ENCODE data around the gene RRM1. TPM values are rescaled to one million over a fixed set of nuclear protein-coding genes. Genes with fewer than 3 reads are reported as not detected.
"Not testable (repeated sequence)": the region's sequence is repeated elsewhere in the genome, so short reads cannot be mapped to it uniquely, and the experiment has no call there.

Gene RRM1
- total RNA-seq, 2 experiments from 2014 or later, result 166 to 169 TPM

DNA sequence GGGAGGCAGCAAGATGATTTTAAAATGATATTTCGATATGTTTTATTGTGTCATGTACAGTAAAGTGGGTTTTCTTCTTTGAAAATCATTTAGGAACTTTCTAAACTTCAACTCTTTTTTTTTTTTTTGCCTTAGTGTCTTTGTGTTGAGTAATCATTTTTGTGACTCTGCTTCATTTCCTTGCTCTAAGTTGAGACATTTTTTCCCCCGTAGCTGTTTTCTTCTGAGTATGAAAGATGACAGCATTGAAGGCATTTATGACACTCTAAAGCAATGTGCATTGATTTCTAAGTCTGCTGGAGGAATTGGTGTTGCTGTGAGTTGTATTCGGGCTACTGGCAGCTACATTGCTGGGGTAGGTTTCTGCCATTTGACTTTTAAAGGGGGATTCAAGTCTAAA, 23.5 kb downstream of the RRM1 start:
- no peak for ATAC-seq
- CTCF ChIA-PET, result no interaction called here
- Mint-ChIP-seq H3K36me3 (peaks cover 66% of the 10 kb centered on the region), H3K9me3 (ENCODE audit: low read depth) (no peaks in the 10 kb centered on the region), H3K27ac (peak overlapping the region; percentile 33), H3K4me3 (no peak overlapping the region), H3K4me1 (peaks cover 18% of the 10 kb centered on the region), H3K27me3 (no peaks in the 10 kb centered on the region)
- no peak for DNase-seq

DNA sequence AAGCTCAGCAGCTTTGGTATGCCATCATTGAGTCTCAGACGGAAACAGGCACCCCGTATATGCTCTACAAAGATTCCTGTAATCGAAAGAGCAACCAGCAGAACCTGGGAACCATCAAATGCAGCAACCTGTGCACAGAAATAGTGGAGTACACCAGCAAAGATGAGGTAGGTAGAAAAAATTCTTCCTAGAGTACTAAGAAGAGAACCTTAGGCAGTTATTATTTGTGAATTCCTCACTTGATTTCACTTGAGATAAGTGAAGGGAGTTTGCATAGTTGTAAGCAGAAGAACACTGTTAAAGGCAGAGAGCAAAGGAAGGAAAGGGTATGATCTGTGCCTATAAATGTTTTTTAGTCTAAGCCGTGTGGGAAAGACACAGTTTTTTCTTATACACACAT, 28.6 kb downstream of the RRM1 start:
- H3K4me1 Mint-ChIP-seq, result peaks cover 1% of the 10 kb centered on the region
- CTCF ChIA-PET, result no interaction called here
- no peak overlapping the region for H3K4me3 Mint-ChIP-seq
- no peaks in the 10 kb centered on the region for H3K9me3 Mint-ChIP-seq (ENCODE audit: low read depth)
- peaks cover 81% of the 10 kb centered on the region for H3K36me3 Mint-ChIP-seq
- no peaks in the 10 kb centered on the region for H3K27me3 Mint-ChIP-seq
- DNase-seq, result no peak
- no peak overlapping the region for H3K27ac Mint-ChIP-seq
- no peak for ATAC-seq

DNA sequence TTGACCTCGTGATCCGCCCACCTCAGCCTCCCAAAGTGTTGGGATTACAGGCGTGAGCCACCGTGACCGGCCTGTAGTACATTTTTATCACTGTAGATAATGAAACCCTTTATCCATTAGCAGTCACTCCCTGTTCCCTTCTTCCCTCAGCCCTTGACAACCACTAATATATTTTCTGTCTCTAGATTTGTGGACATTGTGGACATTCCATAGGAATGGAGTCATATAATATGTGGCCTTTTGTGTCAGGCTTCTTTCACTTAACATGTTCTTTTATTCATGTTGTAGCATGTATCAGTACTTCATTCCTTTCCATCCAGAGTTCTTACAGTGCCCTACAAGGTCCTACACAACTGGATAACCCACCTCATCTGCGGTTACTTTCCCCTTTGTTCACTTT, 30.5 kb downstream of the RRM1 start:
- Mint-ChIP-seq H3K9me3 (ENCODE audit: low read depth) (no peaks in the 10 kb centered on the region), H3K27ac (no peak overlapping the region), H3K4me3 (no peak overlapping the region), H3K27me3 (no peaks in the 10 kb centered on the region), H3K36me3 (peaks cover 76% of the 10 kb centered on the region), H3K4me1 (no peaks in the 10 kb centered on the region)
- ATAC-seq, result no peak
- CTCF ChIA-PET, result no interaction called here
- DNase-seq, result no peak

DNA sequence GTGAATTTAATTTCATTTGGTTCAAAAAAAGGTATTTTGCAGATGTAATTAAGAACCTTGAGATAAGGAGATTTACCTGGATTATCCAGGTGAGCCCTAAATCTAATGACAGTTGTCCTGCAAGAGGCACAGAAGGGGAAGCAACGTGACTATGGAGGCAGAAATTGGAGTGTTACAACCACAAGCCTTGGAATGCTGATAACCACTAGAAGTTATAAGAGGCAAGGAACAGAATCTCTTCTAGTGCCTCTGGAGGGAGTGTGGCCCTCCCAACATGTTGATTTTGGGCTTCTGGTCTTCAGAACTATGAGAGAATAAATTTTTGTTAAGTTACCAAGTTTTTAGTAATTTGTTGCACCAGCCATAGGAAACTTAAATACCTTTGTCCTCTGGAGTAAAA, 32.8 kb downstream of the RRM1 start:
- DNase-seq (no peak), ATAC-seq (no peak)
- Mint-ChIP-seq H3K4me3 (no peak overlapping the region), H3K9me3 (ENCODE audit: low read depth) (no peaks in the 10 kb centered on the region), H3K27me3 (no peaks in the 10 kb centered on the region), H3K27ac (no peak overlapping the region), H3K36me3 (peaks cover 75% of the 10 kb centered on the region), H3K4me1 (no peaks in the 10 kb centered on the region)
- CTCF ChIA-PET, result no interaction called here

DNA sequence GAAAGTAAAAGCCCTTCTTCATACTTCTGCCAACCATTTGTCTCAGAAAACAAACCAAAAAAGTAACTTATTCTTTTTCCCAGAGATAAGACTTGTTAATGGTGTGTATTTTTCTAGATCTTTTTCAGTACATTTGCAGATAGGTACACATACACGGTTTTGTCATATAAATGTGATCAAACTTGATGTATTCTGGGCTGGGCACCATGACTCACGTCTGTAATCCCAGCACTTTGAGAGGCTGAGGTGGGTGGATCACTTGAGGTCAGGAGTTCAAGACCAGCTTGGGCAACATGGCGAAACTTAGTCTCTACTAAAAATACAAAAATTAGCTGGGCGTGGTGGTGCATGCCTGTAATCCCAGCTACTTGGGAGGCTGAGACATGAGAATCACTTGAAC, 35.6 kb downstream of the RRM1 start:
- ATAC-seq; DNase-seq; H3K4me1 Mint-ChIP-seq; H3K9me3 Mint-ChIP-seq (ENCODE audit: low read depth); H3K27ac Mint-ChIP-seq; CTCF ChIA-PET; H3K4me3 Mint-ChIP-seq; H3K27me3 Mint-ChIP-seq: not testable (repeated sequence)
- peaks cover 76% of the 10 kb centered on the region for H3K36me3 Mint-ChIP-seq

DNA sequence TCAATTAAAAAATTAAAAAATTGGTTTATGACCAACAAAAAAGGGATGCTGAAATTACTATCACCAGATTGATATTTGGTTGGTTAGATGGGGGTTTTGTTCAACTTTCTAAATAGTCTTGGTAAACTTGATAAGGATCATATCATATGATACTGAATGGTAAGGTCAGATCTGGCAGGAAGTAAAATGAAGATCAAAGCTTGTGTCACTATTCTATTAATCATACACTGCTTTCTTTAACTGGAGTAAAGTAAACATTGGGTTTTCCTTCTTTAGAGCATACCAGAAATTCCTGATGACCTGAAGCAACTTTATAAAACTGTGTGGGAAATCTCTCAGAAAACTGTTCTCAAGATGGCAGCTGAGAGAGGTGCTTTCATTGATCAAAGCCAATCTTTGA, 40.2 kb downstream of the RRM1 start:
- no peak overlapping the region for H3K27ac Mint-ChIP-seq
- no peaks in the 10 kb centered on the region for H3K4me1 Mint-ChIP-seq
- H3K36me3 Mint-ChIP-seq, result peaks cover 68% of the 10 kb centered on the region
- peaks cover 3% of the 10 kb centered on the region for H3K9me3 Mint-ChIP-seq (ENCODE audit: low read depth)
- no peaks in the 10 kb centered on the region for H3K27me3 Mint-ChIP-seq
- CTCF ChIA-PET, result interaction anchor here (1.3 to 1.9 kb wide), 2 partner anchors 9 to 473 kb away, joined by 3 to 7 read pairs; no protein-coding TSS in a partner anchor
- H3K4me3 Mint-ChIP-seq, result no peak overlapping the region
- DNase-seq (no peak), ATAC-seq (no peak)

DNA sequence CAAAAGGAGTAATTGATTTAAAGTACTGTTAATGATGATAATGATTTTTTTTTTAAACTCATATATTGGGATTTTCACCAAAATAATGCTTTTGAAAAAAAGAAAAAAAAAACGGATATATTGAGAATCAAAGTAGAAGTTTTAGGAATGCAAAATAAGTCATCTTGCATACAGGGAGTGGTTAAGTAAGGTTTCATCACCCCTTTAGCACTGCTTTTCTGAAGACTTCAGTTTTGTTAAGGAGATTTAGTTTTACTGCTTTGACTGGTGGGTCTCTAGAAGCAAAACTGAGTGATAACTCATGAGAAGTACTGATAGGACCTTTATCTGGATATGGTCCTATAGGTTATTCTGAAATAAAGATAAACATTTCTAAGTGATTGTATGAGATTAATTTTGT, 43.9 kb downstream of the RRM1 start:
- CTCF ChIA-PET, result no interaction called here
- no peak for DNase-seq
- Mint-ChIP-seq H3K4me1 (no peaks in the 10 kb centered on the region), H3K36me3 (peaks cover 82% of the 10 kb centered on the region), H3K27me3 (no peaks in the 10 kb centered on the region), H3K27ac (no peak overlapping the region), H3K9me3 (ENCODE audit: low read depth) (peaks cover 8% of the 10 kb centered on the region), H3K4me3 (no peak overlapping the region)
- no peak for ATAC-seq

DNA sequence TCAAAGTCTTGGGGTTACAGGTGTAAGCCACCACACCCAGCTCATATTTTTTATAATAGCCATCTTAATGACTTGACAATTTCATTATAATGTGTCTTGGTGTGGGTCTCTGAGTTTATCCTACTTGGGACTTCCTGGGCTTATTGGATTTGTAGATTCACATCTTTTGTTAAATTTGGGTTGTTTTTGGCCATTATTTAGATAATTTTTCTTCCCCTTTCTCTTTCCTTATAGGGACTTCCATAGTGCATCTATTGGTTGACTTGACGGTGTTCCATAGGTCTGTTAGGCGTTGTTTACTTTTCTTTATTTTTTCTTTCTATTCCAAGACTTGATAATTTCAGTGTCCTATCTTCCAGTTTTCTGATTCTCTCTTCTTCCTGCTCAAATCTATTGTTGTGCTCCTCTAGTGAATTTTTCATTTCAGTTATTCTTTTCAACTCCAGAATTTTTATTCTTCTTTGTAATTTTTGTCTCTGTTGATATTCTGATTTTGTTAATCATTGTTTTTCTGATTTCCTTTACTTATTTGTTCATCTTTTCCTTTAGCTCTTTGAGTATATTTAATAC, 45.6 kb downstream of the RRM1 start:
- Mint-ChIP-seq H3K4me3 (no peak overlapping the region), H3K9me3 (ENCODE audit: low read depth) (peaks cover 8% of the 10 kb centered on the region), H3K4me1 (no peaks in the 10 kb centered on the region), H3K27ac (no peak overlapping the region), H3K36me3 (peaks cover 70% of the 10 kb centered on the region), H3K27me3 (no peaks in the 10 kb centered on the region)
- DNase-seq, result no peak
- CTCF ChIA-PET, result no interaction called here
- ATAC-seq, result no peak

DNA sequence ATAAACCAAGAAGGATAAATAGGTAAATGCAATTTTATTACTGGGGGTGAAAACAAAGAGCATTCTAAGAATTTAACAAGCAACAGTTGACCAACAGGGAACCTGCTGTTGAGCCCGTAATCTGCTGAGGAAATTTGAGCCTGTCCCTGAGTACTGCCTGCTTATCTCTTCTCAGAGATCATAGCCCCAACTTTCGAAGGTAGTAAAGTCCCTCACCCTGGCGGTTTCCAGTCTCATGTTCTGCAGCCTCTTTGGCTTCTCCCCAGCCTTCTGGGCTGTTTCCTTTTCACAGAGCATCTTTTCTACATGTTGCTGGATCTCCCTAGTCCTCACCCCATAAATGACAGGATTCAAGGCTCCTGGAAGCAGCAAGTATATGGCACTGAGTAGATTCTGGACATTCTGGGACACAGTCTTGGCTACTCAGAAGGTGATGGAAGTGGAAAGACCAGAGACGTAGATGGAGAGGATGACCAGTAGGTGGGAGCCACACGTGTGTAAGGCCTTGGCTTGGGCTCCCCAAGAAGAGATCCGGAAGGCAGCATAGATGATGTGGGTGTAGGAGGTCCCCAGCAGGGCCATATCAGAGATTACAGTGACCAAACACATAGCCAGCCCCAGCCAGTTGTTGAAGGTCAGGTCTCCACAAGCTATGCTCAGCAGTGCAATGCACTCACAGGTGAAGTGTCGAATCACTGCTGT, 51.6 kb downstream of the RRM1 start:
- CTCF ChIA-PET, result no interaction called here
- peaks cover 2% of the 10 kb centered on the region for H3K4me1 Mint-ChIP-seq
- peaks cover 28% of the 10 kb centered on the region for H3K36me3 Mint-ChIP-seq
- no peak for ATAC-seq
- H3K9me3 Mint-ChIP-seq (ENCODE audit: low read depth), result no peaks in the 10 kb centered on the region
- DNase-seq, result no peak
- no peak overlapping the region for H3K27ac Mint-ChIP-seq
- no peaks in the 10 kb centered on the region for H3K27me3 Mint-ChIP-seq
- H3K4me3 Mint-ChIP-seq, result no peak overlapping the region

DNA sequence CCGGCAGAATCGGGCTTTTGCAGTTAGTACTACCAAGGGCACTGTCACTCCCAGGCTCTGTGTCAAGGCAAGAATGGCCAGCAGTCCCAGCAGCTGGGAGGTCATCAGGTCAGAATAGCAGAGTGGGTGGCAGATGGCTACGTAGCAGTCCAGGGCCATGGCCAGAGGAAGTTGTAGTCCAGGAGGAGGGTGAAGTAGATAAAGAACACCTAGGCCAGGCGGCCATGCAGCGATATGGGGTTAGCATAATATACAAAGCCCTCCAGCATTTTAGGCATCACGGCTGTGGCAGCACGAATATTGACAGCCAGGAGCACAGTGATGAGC, 52.1 kb downstream of the RRM1 start:
- Mint-ChIP-seq H3K9me3 (ENCODE audit: low read depth) (no peaks in the 10 kb centered on the region), H3K4me3 (no peak overlapping the region), H3K4me1 (peaks cover 2% of the 10 kb centered on the region), H3K36me3 (peaks cover 23% of the 10 kb centered on the region), H3K27ac (no peak overlapping the region), H3K27me3 (no peaks in the 10 kb centered on the region)
- DNase-seq (no peak), ATAC-seq (no peak)
- CTCF ChIA-PET, result no interaction called here

DNA sequence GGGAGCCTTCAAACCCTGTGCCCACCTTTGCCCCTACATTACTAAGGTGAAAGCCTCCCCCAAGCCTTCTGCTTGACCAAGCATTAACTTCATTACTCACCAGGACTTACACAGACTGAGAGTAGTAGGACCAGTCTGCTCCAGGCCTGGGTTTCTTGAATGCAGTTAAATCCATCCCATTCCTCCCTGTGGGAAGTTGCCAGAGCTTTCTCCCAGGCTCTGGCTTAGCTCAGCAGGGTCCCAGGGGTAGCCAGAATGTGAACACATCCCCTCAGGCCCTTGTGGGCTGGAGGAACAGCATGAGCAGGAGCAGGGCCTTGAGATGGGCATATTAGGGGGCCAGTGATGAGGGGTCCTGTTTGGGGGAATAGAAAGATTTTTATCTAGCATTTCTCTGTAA, 59.9 kb downstream of the RRM1 start:
- CTCF ChIA-PET, result no interaction called here
- H3K27me3 Mint-ChIP-seq, result peaks cover 2% of the 10 kb centered on the region
- no peaks in the 10 kb centered on the region for H3K4me1 Mint-ChIP-seq
- ATAC-seq (no peak), DNase-seq (no peak)
- H3K27ac Mint-ChIP-seq, result no peak overlapping the region
- H3K36me3 Mint-ChIP-seq, result no peaks in the 10 kb centered on the region
- no peaks in the 10 kb centered on the region for H3K9me3 Mint-ChIP-seq (ENCODE audit: low read depth)
- H3K4me3 Mint-ChIP-seq, result no peak overlapping the region

DNA sequence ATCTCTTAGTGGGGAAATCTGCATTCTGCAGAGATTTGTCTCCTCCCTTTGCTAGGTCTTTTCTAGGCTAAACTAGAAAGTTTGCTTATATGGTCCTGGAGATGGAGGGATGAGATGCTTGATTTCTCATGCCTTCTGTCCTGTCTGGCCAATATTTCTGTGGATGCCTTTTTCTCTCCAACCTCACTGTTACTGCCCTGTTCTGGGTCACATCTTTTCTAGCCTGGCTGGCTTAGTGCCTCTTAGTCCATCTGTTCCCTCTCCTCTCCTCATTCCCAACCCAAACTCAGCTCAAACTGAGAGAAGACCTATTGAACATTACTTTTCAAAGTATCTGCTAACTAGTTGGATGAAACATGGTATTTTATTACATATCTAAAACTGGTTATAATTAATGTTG, 62.0 kb downstream of the RRM1 start:
- H3K27me3 Mint-ChIP-seq, result peaks cover 2% of the 10 kb centered on the region
- CTCF ChIA-PET, result no interaction called here
- H3K4me1 Mint-ChIP-seq, result no peaks in the 10 kb centered on the region
- no peaks in the 10 kb centered on the region for H3K9me3 Mint-ChIP-seq (ENCODE audit: low read depth)
- no peak for ATAC-seq
- no peak for DNase-seq
- H3K4me3 Mint-ChIP-seq, result no peak overlapping the region
- H3K36me3 Mint-ChIP-seq, result no peaks in the 10 kb centered on the region
- no peak overlapping the region for H3K27ac Mint-ChIP-seq

DNA sequence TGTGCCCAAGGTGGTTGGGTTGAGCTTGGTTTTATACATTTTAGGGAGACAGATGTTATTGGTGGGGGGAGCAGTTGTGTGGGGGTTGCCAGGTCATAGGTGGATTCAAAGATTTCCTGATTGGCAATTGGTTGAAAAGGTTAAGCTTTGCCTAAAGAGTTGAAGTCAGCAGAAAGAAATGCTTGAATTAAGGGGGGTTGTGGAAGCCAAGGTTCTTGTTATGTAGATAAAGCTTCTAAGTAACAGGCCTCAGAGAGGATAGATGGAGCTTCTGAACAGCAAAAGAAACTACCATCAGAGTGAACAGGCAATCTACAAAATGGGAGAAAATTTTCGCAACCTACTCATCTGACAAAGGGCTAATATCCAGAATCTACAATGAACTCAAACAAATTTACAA, 64.2 kb downstream of the RRM1 start:
- H3K9me3 Mint-ChIP-seq (ENCODE audit: low read depth); H3K27ac Mint-ChIP-seq; H3K27me3 Mint-ChIP-seq; DNase-seq; CTCF ChIA-PET; H3K4me3 Mint-ChIP-seq; H3K36me3 Mint-ChIP-seq; H3K4me1 Mint-ChIP-seq; ATAC-seq: not testable (repeated sequence)

DNA sequence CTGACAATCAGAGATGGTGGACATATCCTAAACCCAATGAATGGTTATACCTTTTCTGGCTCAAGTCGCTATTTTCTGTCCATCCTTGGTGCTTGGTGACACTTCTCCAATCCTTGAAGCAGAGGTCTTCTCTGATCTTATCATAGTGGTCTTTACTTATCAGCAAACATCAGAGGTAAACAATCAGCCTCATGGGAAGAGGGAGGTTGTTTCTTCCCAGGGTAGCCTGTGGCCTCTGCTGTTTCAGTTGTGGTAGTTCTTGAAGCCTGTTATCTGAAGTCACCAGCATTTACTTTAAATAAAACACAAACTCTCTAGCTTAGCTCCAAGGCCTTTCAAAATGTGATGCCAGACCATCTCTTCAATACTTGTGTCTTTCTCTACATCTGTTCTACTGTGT, 66.7 kb downstream of the RRM1 start:
- no peaks in the 10 kb centered on the region for H3K9me3 Mint-ChIP-seq (ENCODE audit: low read depth)
- DNase-seq, result no peak
- ATAC-seq, result no peak
- no peaks in the 10 kb centered on the region for H3K4me1 Mint-ChIP-seq
- CTCF ChIA-PET, result no interaction called here
- no peaks in the 10 kb centered on the region for H3K36me3 Mint-ChIP-seq
- H3K4me3 Mint-ChIP-seq, result no peak overlapping the region
- no peaks in the 10 kb centered on the region for H3K27me3 Mint-ChIP-seq
- no peak overlapping the region for H3K27ac Mint-ChIP-seq
